Activated gamma-delta T cell (primary cell): ENCODE data around the gene IL2RG.

Experiments used
- DNase-seq: peaks from one replicate; lab custom pipeline; 2025; lab: John Stamatoyannopoulos, UW

IL2RG gene

DNA sequence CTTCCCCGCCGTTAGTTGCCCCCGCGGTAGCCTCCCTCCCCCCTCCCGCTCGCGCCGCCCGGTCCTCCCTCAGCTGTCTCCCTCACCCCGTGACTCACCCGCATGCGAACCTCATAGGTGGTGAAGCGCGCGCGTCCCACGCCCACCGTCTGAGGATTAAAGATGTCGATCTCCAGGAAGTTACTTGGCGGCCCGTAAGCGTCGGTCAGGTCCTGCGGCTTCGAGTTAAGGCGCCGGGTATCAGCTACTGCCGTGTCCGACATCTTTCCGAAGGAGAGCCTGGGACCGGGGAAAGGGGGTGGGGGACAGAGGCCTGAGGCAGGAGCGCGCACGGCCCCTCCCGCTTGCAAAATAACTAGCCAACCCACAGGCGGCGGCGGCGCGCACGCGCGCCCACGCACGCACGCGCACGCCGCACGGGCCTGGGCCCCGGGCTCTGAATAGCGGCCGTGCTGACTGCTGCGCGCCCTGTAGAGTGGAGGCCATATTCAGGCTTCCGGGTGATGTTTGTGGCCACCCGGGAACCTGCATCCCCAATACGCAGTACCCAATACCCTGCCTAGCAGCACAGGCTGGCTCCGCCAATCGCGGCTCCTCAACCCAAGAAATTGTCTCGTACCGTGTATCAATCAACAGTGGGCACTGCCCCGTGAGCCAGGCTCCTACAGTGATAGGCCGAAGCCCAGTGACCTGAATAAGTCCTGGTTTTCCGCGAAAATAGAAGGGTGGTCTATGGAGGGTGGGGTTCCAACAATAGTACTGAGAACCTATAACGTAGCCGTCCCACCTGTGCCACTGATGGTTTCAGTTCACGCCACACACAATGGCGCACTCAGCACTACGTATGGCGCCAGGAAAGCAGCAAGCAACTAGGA lies 43.1 kb downstream of the IL2RG start, which contains the start of gene SNX12:
Gene SNX12, minus strand, starts transcription at position 291 of the 875 bp plus-strand sequence. Its CDS starts 28 bp downstream, at position 263.
- peak; percentile 72 for DNase-seq

DNA sequence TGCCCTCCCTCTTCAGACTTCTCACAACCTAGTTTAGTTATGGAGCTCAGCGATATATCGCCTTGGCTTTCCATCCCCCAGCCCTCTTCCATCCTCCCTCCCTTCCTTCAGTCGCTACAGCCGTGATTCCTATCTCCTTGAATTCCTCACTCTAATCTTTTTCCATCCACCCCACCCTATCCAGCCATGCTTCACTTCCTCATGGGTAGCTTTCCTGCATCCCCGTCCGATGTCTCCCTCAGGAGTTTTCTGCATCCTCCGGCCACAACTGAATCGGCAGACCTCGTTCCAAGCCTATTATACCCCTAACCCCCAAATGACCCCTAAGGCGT lies 43.7 kb downstream of the IL2RG start:
- DNase-seq: no peak

DNA sequence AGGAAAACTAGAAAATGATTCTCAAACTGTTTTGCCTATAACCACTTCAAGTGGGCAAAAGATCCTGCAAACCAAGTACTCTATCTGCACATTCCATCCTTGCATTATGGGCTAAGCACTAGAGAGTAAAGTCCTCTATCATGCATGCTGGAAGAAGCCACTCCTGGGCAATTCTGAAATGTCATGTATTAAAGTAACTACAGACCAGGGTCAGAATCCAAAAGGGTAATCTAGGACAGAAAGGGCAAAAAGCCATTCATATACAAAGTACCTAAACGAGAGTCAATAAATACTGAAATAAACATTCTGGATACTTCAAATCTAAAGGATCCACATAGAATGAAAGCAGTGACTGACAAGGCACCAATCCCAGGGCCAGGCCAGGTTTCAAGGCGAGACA lies 44.3 kb downstream of the IL2RG start:
- DNase-seq: no peak

DNA sequence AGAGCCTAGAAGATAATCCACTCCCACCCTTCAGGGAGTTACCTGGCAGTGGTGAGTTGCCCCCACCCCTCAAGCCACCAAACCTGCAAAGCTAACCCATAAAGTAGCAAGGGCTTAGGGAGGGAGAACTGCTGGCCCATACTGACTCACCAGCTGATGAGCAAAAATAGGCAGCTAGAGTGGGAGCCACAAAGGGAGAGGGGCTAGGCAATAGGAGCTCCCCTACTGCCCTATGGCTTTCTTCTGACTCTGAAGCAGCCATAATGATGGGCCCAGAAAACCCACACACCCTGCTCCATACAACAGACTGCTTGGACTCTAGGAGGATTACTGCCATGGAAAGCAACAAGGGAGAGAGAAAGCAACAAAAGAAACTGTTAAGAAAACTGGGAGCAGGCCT lies 51.2 kb downstream of the IL2RG start:
- no peak for DNase-seq

- DNase-seq: no peak
These were observed 53.4 kb downstream of the IL2RG start for GRCh38 chrX:71057848-71058530.
